GM19328 (cell line): ENCODE data around the gene ISCA2.
A peak's percentile ranks its signal among the peaks of the same experiment; 100 is the strongest.

ENCODE experiments used
- ATAC-seq: cut with Tn5 transposase; IDR thresholded peaks from one replicate; pipeline ENCODE4 v1.9.1; 2021; ENCODE audit warnings: mild to moderate bottlenecking, moderate library complexity; ENCODE audit not compliant: unreplicated experiment

Gene ISCA2

GRCh38 chr14:74482571-74482970 is 11.0 kb upstream of the ISCA2 start:
- ATAC-seq: no peak

- ATAC-seq: no peak
These were observed 10.2 kb upstream of the ISCA2 start for GRCh38 chr14:74483321-74483720.

- no peak for ATAC-seq
These were observed 7.4 kb upstream of the ISCA2 start for GRCh38 chr14:74486164-74486563.

- no peak for ATAC-seq
These were observed 4.7 kb upstream of the ISCA2 start for GRCh38 chr14:74488786-74489397.

GRCh38 chr14:74490486-74490885 is 3.1 kb upstream of the ISCA2 start:
- ATAC-seq: no peak

- ATAC-seq: no peak
These were observed 1.4 kb upstream of the ISCA2 start for GRCh38 chr14:74491956-74492775.

GRCh38 chr14:74492776-74493342 is 706 bp upstream of the ISCA2 start, which contains the start of gene NPC2:
TSS of gene NPC2 (minus strand) at chr14:74493305. CDS start at chr14:74493274, 31 bp downstream.
- peak; percentile 12 for ATAC-seq

GRCh38 chr14:74495356-74495755 is 1.8 kb downstream of the ISCA2 start:
- no peak for ATAC-seq

- ATAC-seq: no peak
These were observed 7.0 kb downstream of the ISCA2 start for GRCh38 chr14:74500417-74501134.

- no peak for ATAC-seq
These were observed 7.6 kb downstream of the ISCA2 start for GRCh38 chr14:74501135-74501614.

GRCh38 chr14:74501691-74502090 is 8.1 kb downstream of the ISCA2 start:
- no peak for ATAC-seq

GRCh38 chr14:74502236-74503019 is 8.9 kb downstream of the ISCA2 start:
- ATAC-seq: no peak

GRCh38 chr14:74503291-74503937 is 9.8 kb downstream of the ISCA2 start:
- ATAC-seq: no peak

GRCh38 chr14:74503938-74504335 is 10.4 kb downstream of the ISCA2 start:
- no peak for ATAC-seq

- ATAC-seq: no peak
These were observed 10.8 kb downstream of the ISCA2 start for GRCh38 chr14:74504412-74504811.

- no peak for ATAC-seq
These were observed 11.5 kb downstream of the ISCA2 start for GRCh38 chr14:74504874-74505720.

GRCh38 chr14:74505831-74506230 is 12.3 kb downstream of the ISCA2 start:
- no peak for ATAC-seq

- no peak for ATAC-seq
These were observed 12.9 kb downstream of the ISCA2 start for GRCh38 chr14:74506411-74506851.

GRCh38 chr14:74507085-74507484 is 13.5 kb downstream of the ISCA2 start:
- no peak for ATAC-seq
